Heart right ventricle (tissue), 16 donors: ENCODE measurements around the gene CTCFL. TPM values are rescaled to one million over a fixed set of nuclear protein-coding genes. Genes with fewer than 3 reads are reported as not detected.

ENCODE experiments used
- ATAC-seq, 8 donors: fragments of 200-7000 bp; cut with Tn5 transposase; one replicate each; pipeline ENCODE4 v1.9.1; 2020; ENCODE audit warnings: mild to moderate bottlenecking in 8 of 8, moderate library complexity in 8 of 8, moderate number of reproducible peaks in 1 of 8
- DNase-seq, 2 donors: peaks; one replicate each; pipeline ENCODE4 v3.0.0-alpha.2; 2020
- H3K27ac ChIP-seq, 10 donors: fragments of 200-600 bp; sonication (generic) in 2 of 10; one replicate each; pipeline versions ENCODE4 v1.5.0 to v1.8.0; 2020 to 2022; ENCODE audit warnings: mild to moderate bottlenecking in 3 of 10
- H3K27me3 ChIP-seq, 7 donors: fragments of 200-600 bp; one replicate each; pipeline ENCODE4 v1.8.0; 2021 to 2022; ENCODE audit warnings: mild to moderate bottlenecking in 2 of 7
- H3K36me3 ChIP-seq, 9 donors: fragments of 200-600 bp; sonication (generic) in 1 of 9; one replicate each; pipeline versions ENCODE4 v1.5.0 to v1.8.0; 2020 to 2022; ENCODE audit warnings: mild to moderate bottlenecking in 2 of 9
- H3K4me1 ChIP-seq, 9 donors: fragments of 200-600 bp; sonication (generic) in 1 of 9; one replicate each; pipeline versions ENCODE4 v1.5.0 to v1.8.0; 2020 to 2022; ENCODE audit warnings: mild to moderate bottlenecking in 4 of 9
- H3K4me3 ChIP-seq, 10 donors: fragments of 200-600 bp; sonication (generic) in 2 of 10; one replicate each; pipeline versions ENCODE4 v1.5.0 to v1.8.0; 2020 to 2022; ENCODE audit warnings: mild to moderate bottlenecking in 7 of 10, moderate library complexity in 2 of 10
- H3K9me3 ChIP-seq, 11 donors: fragments of 200-600 bp in 10 of 11; sonication (generic) in 2 of 11; one replicate each; pipeline versions ENCODE4 v1.5.0 to v1.8.0; 2013 to 2022; ENCODE audit warnings: mild to moderate bottlenecking in 2 of 11, control low read depth in 1 of 11, moderate library complexity in 1 of 11
- CTCF ChIP-seq, 9 donors: fragments of 200-600 bp; sonication (generic) in 2 of 9; IDR thresholded peaks; one replicate each; pipeline versions ENCODE4 v1.5.0 to v1.8.0; 2021 to 2022; ENCODE audit warnings: antibody characterized with exemption in 9 of 9, mild to moderate bottlenecking in 5 of 9, moderate library complexity in 1 of 9
- WGBS, 2 donors: extraction: QIAGEN DNeasy Blood & Tissue Kit; methylation state at CpG; one replicate each; pipeline ENCODE4 v1.1.7; 2013; ENCODE audit warnings: inconsistent platforms in 1 of 2; 5-methylcytosine and 5-hydroxymethylcytosine counted together
- intact Hi-C, 10 donors: fragments of 100-400 bp; cut with DNase I; formaldehyde crosslinking; loops; one replicate each; pipeline versions ENCODE4 v1.11.1 to v1.14.2; 2022
- polyA plus RNA-seq, 2 donors: library from polyadenylated mRNA; stranded (reverse); fragments of 200-250 nt; gene quantifications; one replicate each; pipeline ENCODE4 v1.2.3, GENCODE V29; 2013
- total RNA-seq, 10 donors: library from RNA; stranded (reverse); fragmentation: NEBNext Ultra II Directional in 3 of 10; extraction: Animal tissue kit (Norgen Biotek cat#: 25700) in 3 of 10; gene quantifications; one replicate each; pipeline versions ENCODE4 v1.2.1 to v1.2.4, GENCODE V29; 2021 to 2023
- donor health status: Arrhythmogenic right ventricular cardiomyopathy.
- donor health status: ischemic (EF 13 %, LVEDD 7.1; RV severe dilation, severe dysfunction).
- donor health status: healthy with polysubstance abuse.
- donor health status: DM: no; HTN: yes; CAD: no.
- donor health status: DM: no; HTN: no; CAD: no.
- donor health status: ischemic (EF 25% LVEDD 6.9; RV normal size, moderate dysfunction).
- donor health status: ischemic (EF 25% LVEDD 5.7; RV mildly dilated, moderate dysfunction).
- donor health status: healthy.
- donor health status: DM: yes; HTN: yes; CAD: no.
- donor health status: Ischemic cardiomyopathy.
- donor health status: ischemic (EF 35%, LVEDD 5.7; RV mildly dilated, moderate dysfunction).
- donor health status: nonischemic (EF 11% LVEDD 7.7; RV severe dilation, severe dysfunction).
- donor health status: DM: yes; HTN: yes; CAD: no.
- donor health status: PGD.
- donor health status: ischemic (EF 29% LVEDD 5.4; RV normal size, mild dysfunction).
- donor health status: nonischemic (EF 23%, LVEDD 6.1; RV moderate dilation, normal function).

The CTCFL gene
- total and polyA plus RNA-seq, 12 donors = not detected

GRCh38 chr20:57564180-57564802 is 39.4 kb upstream of the CTCFL start:
- DNase-seq = no peak
- TF ChIP-seq CTCF (IDR thresholded peaks at IDR 0.05) = no peak
- intact Hi-C loops = no loop called here
- WGBS, 2 donors = 88 to 91% methylated on average over 14 of the region's 14 CpGs
- no peaks in the 10 kb centered on the region for H3K36me3 ChIP-seq
- peaks cover 0 to 5% (median 0%) of the 10 kb centered on the region in 9 donors for H3K4me1 ChIP-seq
- no peak overlapping the region for H3K4me3 ChIP-seq
- peaks cover 0 to 40% (median 30%) of the 10 kb centered on the region in 7 donors for H3K27me3 ChIP-seq
- no peak for ATAC-seq
- H3K9me3 ChIP-seq = no peaks in the 10 kb centered on the region
- no peak overlapping the region for H3K27ac ChIP-seq

- H3K4me3 ChIP-seq = no peak overlapping the region
- intact Hi-C loops = no loop called here
- TF ChIP-seq CTCF (IDR thresholded peaks at IDR 0.05) = no peak
- H3K9me3 ChIP-seq = no peaks in the 10 kb centered on the region
- ATAC-seq = no peak
- H3K4me1 ChIP-seq = peaks cover 0 to 5% (median 0%) of the 10 kb centered on the region in 9 donors
- H3K36me3 ChIP-seq = no peaks in the 10 kb centered on the region
- peaks cover 0 to 41% (median 30%) of the 10 kb centered on the region in 7 donors for H3K27me3 ChIP-seq
- 95 to 97% methylated on average over 12 of the region's 12 CpGs for WGBS, 2 donors
- no peak overlapping the region for H3K27ac ChIP-seq
- no peak for DNase-seq
Observed at GRCh38 chr20:57563522-57563921, 38.6 kb upstream of the CTCFL start.

- DNase-seq = no peak
- Histone ChIP-seq H3K4me1 (peaks cover 0 to 5% (median 0%) of the 10 kb centered on the region in 9 donors), H3K9me3 (no peaks in the 10 kb centered on the region), H3K4me3 (no peak overlapping the region), H3K27ac (no peak overlapping the region), H3K36me3 (no peaks in the 10 kb centered on the region), H3K27me3 (peaks cover 0 to 41% (median 26%) of the 10 kb centered on the region in 7 donors)
- TF ChIP-seq CTCF (IDR thresholded peaks at IDR 0.05) = no peak
- no peak for ATAC-seq
- intact Hi-C loops = no loop called here
- WGBS, 2 donors = 92 to 94% methylated on average over 35 of the region's 35 CpGs
Observed at GRCh38 chr20:57562541-57563465, 37.9 kb upstream of the CTCFL start.

GRCh38 chr20:57561356-57562279 is 36.7 kb upstream of the CTCFL start:
- Histone ChIP-seq H3K27me3 (peaks cover 0 to 42% (median 25%) of the 10 kb centered on the region in 7 donors), H3K9me3 (no peaks in the 10 kb centered on the region), H3K36me3 (no peaks in the 10 kb centered on the region), H3K4me3 (no peak overlapping the region), H3K4me1 (peaks cover 0 to 5% (median 0%) of the 10 kb centered on the region in 9 donors), H3K27ac (no peak overlapping the region)
- intact Hi-C loops = no loop called here
- no peak for DNase-seq
- no peak for ATAC-seq
- TF ChIP-seq CTCF (IDR thresholded peaks at IDR 0.05) = no peak
- WGBS, 2 donors = 82% methylated on average over 24 of the region's 24 CpGs
